Suppressor macrophage (primary cell): ENCODE results near the gene HELQ.
"Not testable (repeated sequence)": the region's sequence is repeated elsewhere in the genome, so short reads cannot be mapped to it uniquely, and the experiment has no call there.

Source experiments
- DNase-seq, 4 experiments: peaks; one replicate each; pipeline ENCODE4 v3.0.0-alpha.2; 2020 to 2022

Gene HELQ

DNA sequence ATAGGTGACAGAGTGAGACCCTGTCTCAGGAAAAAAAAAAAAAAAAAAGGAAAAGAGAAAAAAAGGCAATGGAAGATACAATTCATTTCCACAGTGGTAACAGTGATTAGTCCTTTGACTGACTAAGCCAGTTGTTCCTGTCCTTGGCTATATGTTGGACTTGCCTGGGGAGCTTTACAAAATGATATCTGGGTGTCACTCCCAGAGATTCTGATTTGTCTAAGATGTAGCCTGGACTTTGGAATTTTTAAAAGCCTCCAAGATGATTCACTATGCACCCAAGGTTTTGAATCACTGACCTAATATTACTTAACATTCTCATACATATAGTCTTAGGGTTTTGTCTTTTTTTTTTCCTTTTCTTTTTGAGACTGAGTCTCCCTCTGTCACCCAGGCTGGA, 16.9 kb downstream of the HELQ start:
- no peak for DNase-seq

DNA sequence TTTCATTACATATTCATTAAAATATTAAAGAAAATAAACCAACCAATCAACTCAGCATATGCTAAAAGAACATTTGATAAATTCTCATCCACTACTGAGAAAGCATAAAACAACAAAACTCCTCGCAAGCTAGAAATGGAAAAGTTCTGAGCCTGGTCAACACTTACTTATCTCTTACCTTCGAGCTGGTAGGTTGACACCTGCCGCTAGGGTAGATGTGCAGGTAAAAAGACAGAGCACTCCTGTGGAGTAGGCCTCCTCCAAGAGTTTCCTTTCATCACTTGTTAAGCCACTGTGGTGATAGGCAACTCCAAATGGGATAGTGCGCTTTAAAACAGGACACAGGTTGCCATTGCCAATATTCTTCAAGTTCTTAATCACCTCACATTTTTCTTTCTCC, 18.9 kb downstream of the HELQ start:
- DNase-seq, result no peak

DNA sequence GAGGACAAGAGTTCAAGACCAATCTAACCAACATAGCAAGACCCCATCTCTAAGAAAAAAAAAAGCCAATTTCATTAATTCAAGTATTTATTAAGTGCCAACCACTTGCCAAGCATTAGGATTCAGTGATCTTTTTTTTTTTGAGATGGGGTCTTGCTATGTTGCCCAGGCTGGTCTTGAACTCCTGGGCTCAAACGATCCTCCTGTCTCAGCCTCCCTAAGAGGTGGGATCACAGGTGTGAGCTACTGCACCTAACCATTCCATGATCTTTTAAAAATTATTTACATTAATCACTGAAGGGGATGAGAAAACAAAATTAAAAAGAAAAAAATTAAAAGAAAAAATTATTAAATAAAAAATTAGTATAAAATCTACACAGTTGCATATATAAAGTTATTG, 24.4 kb downstream of the HELQ start:
- no peak for DNase-seq

DNA sequence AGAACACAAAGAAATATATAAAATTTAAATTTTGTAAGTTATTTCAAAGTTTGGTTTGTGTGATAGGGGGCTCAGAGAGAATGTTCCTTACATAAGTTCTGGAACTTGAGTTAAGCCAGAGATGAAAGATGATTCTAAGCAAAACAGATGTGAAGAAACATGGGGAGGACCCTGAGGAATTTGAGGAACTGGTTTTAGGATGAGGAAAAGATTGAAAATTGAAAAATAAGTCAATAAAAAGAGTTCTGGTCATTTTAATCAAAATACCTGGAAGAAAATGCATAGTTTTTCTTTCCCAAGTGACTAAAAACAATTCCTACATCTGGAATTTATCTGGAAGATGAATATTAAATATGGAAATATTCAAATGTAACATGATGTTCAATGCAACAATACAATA, 37.4 kb downstream of the HELQ start:
- DNase-seq, result no peak

DNA sequence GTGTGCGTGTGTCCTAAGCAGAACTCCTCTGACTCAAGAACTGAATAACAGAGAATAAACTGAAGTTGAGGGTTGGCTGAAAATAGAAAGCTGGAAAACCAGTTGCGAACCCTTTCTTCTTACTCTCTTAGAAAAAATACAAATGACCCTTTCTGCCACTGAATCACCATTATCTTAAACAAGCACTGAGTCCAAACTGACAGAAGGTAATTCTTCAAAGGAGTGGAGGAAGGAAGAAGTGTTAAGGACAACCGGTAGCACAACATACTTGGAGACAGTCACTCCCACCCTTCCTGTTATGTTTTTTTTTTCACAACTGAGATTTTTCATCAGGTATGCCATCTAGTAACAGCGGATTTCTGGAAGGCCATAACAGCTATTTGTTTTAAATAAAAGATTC, 38.1 kb downstream of the HELQ start:
- no peak for DNase-seq

DNA sequence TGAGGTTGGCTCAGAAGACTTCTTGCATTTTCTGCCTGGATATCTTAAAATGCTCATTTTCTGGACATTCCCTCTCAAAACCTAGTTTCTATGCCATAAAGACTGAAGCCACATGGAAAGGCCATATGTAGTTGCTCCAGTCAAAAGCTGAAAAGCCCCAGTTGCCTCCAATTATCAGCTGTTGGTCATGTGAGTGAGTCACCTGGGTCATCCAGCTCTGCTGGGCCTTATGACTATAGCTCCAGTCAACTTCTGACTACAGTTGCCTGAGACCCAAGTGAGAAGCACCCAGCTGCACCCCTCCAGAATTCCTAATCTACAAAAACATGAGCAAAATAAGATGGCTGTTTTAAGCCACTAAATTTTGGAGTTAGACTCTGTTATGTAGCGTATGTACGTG, 41.9 kb downstream of the HELQ start:
- peak in 3 of 4 experiments; percentile 7 to 11 (median 8) for DNase-seq

DNA sequence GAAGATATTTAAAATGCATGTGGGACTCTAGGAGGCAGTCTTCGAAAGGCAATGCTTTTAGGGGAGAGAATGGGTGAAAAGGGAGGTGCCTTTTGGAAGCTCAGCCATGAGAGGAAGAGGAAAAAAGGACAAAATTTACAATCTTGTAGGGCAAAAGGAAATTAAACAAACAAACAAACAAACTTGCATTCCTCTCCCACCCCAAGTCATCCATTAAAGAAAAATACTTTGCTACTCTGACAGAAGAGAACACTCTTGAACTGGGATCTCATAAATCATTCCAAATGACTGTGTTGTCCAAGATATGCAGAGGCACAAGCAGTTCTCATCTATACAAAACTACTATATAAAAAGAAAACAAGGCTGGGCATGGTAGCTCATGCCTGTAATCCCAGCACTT, 46.7 kb downstream of the HELQ start:
- no peak for DNase-seq

DNA sequence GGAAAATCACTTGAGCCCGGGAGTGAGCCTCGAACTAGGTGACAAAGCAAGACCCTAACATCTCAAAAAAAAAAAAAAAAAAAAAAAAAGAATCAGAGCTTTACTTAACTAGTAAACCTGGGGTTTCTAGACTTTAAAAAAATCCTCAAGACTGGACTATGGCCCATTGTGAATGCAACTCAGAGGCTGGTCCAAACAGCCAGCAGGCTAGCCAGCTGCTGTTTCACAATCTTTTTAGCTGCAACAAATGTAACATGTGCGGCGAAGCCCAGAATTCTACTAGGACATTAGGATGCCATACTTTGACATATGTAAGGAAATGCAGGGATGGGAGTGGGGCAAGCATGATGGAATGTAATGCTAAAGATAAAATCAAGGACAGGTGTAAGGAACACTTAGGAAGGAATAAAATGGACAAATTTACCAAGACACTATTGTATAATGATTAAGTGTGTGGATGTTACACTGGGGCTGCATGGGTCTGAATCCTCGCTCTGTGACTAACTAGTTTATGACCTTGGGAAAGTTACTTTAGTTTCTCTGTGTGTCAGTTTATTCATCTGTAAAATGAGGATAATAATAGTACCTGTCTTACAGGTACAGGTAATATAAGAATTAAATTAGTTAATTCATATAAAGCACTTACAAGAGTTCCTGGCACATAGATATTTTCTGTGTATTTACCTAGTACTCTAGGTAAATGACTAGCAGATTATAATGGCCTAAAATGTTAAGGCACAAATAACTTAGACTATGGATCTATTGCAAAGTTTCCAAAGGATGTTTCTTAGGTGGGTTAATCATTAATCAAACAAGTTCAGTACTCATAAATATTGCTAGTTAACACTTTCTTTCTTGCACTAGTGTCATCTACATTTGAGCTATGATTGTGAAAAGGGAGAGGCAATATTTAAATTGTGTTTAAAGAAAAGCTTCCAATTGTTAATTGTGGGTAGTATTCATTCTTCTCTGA, 49.5 kb downstream of the HELQ start:
- DNase-seq, result no peak

DNA sequence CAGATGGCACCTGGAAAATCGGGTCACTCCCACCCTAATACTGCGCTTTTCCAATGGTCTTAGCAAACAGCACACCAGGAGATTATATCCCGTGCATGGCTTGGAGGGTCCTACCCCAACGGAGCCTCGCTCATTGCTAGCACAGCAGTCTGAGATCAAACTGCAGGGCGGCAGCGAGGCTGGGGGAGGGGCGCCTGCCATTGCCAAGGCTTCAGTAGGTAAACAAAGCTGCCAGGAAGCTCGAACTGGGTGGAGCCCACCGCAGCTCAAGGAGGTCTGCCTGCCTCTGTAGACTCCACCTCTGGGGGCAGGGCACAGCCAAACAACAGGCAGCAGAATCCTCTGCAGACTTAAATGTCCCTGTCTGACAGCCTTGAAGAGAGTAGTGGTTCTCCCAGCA, 57.5 kb downstream of the HELQ start:
- DNase-seq, result not testable (repeated sequence)

DNA sequence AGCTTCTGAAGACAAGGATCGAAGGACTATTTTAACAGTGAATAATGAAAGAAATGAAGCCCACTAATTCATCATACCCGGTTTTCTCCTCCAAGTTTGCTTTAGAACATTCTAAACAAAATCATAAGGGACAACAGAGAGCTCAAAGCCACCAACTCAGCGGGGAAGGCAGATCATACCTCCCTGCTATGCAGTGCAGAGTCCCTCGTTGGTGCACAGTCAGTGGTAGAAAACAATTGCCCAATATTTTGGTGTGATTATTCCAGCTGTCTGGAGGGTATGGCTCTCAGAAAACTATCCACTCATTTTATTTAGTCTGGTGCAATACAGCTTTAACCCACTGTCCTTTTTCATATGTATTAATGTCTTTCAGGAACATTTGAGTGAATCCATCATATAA, 61.7 kb downstream of the HELQ start:
- DNase-seq, result no peak

DNA sequence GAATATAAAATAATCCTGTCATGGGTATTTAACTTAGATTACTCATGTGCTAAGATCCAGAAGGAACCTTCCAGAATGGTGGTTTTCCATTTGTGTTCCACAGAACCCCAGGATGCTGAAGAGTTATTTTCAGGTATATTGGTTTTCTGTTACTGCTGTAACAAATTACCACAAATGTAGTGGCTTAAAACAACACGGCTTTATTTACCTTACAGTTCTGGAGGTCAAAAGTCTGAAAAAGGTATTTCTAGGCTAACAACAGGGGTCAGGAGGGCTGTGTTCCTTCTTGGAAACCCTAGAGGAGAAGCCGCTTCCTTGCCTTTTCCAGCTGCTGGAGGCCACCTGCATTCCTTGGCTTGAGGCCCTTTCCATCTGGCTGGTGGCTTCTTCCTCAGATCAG, 63.1 kb downstream of the HELQ start:
- DNase-seq, result no peak

DNA sequence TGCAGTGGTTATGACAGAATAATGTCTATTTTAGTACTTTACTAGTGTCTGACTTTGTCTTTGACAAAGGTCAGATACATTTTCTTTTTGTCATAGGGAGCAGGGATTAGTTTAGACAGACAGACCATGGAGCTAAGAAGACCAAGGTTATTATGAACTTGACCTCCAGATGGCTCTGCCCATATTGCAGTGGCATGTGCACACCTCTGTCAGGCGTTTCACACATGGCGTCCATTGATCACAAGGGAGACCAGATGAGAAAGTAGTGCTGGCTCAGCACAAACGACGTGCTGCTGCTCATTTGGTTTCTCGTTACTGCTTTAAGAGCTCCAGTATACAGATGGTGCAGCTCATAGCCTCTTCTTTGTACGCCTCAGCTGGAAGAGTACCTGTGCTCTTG, 64.7 kb downstream of the HELQ start:
- DNase-seq, result no peak

DNA sequence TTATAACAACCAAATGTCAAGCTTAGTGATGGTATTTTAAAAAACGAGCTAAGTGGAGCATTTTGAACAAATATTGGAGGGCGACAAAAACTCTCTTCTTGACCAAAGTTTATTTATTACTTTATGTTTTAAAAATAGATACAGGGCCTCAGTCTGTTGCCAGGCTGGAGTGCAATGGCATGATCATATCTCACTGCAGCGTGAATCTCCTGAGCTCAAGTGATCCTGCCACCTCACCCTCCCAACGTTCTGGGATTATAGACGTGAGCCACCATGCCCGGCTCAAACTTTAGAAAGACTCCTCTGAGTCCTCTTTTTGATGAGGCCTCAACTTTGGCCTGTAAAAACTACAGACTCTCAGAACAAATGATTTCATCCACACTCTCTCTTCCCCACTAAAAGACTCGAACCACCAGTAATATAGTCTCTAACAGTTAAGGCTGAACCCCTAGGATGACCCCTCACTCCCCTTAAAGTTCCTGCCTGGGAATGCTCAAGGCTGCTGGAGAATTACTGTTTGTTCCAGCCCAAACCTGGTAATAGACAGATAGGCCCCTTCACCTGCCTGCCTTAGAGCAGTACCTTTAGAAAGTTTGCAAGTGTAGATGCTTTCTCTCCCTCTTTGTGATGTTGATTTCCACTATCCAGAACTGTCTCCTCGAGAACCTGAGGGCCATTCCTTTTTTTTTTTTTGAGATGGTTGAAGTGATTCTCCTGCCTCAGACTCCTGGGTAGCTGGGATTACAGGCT, 65.7 kb downstream of the HELQ start:
- DNase-seq, result no peak

DNA sequence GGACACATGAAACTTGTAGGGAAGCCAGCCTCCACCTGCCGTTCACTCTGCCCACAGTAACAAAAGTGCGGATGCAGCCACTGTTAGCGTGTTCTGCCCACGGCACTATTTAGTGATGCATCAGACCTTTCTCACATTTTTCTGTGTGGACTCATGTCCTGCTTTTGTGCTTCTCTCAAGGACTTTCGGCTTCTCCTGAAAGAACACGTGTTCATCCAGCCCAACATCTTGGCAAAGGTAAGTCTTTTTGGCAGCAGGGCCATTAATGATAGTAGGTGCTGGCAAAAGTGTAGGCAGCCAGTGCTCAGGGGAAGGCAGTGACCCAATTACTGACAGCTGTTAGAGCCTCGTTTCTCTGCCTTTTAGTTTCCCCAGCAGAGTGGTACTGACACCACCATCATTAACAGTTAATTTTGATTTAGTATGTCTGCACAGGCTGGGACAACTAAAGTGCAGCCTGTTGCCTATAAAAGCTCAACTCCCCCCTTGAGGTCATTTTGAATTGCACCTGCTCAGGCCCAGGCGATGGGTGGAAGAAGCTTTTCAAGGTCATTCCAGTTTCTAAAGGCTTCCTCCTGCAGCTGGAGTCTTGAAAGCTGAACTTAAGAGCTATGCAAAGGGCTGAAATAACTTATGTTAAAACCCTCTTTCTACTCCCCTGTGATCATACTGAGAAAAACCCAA, 66.4 kb downstream of the HELQ start:
- DNase-seq, result no peak

DNA sequence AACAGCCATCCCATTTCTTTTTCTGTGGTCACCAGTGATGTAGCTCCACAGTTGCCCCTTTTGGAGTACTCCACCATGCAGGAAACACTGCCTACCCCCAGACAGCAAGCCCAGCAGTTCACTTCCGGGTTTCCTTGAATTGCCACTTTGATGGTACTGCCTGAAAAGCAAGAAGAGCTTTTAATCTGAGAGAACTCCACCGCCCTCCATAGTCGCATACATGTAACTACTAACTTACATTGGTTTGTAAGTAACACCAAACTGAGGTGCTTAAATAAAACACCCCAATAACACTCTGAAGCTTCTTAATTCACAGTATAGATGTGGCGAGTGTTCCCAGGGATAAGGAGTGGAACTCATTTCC, 67.3 kb downstream of the HELQ start:
- peak in 3 of 4 experiments; percentile 18 to 30 (median 25) for DNase-seq

DNA sequence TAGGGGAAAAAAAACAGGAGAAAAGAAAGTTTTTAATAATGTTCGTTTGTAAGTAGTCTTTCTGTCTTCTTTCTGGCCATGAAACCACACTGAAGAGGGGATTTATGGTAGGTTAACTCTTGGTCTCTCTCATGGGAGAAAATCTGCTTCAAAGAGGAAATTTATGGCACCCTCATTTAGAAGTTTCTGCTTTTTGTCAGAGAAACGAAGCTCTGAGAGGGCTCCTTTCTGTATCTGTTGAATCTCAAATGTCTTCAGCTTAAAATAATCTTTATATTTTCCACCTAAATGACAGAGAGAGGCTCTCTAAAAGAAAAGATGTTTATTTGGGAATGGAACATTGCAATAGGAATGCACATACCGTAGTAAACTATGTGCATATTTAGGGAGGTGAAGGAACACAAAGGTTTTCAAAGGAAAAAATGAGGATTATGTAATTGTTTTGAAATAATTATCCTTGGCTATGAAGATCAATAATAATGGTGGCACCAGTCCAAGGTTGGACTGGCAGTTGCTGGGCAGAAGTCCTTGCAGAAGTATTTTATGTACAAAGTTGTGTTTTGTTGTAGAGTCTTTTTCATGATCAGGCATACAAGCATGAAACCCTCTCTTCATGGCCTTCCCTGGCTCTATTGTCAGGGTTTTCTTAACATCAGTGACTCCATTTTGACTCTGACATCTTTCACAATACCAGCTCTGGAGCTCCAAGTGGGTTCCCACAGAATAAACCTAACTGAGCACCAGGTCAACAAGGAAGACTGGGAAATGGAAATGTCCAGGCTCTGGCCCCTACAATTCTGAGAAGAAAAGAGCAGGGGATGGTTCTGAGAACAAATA, 67.9 kb downstream of the HELQ start:
- DNase-seq, result no peak

DNA sequence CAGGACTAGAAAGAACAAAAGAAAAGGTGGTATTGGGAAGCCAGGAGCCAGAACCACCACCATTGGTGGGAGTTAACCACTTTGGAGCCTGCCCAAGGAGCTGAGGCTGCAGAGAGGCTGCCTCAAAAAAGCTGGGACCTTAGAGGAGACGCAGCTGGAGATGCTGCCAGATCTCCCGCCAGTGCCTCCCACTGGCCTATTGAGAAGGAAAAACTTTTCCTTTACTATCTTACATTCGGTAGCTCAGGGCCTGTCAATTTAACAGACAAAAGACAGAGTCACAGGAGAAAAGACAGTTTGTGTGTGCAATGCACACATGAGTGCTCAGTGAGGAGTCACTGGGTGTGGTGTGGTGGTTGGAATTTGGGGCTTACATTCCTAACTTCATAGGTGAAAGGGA, 68.6 kb downstream of the HELQ start:
- no peak for DNase-seq

DNA sequence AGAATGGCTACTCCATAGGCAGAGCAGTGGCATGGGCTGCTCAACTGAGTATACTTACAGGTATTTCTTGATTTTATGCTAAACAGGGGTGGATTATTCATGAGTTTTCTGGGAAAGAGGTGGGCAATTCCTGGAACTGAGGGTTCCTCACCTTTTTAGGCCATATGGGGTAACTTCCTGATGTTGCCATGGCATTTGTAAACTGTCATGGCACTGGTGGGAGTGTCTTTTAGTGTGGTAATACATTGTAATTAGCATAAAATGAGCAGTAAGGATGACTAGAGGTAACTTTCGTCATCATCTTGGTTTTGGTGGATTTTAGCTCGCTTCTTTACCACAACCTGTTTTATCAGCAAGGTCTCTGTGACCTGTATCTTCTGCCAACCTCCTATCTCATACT, 72.8 kb downstream of the HELQ start:
- no peak for DNase-seq

DNA sequence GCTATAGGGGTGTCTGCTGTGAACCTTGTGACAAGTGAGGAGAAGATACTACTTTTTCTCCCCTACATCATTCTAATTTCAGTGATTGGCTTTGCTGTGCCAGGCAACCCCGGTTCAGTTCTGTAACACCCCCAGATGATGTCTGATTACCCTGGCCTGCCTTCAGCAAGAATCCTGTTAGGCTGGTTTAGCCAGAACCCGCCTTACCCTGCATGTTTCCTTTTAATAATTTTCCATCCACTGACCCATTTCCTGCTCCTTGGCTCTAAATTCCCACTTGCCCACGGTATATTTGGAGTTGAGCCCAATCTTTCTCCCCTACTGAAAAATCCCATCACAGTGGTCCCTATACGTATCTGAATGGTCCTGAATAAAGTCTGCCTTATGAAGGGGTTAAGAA, 74.5 kb downstream of the HELQ start:
- no peak for DNase-seq

DNA sequence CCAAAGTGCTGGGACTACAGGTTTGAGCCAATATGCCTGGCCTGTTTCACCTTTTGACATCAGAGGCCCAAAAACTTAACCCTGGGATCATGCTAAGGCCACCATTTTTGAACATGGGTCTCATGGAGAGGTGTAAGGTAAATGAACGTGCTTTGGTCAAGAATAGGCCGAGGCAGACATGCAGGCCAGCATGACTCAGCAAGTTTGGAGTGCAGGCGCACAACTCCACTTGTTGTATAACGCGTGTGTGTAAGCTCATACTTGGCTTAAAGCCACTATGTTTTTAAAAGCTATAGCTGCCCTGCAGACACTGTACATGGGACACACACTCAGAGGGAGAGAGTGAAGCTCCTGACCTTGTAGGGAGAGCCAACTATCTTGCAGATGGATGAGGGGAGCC, 77.2 kb downstream of the HELQ start:
- DNase-seq, result no peak

DNA sequence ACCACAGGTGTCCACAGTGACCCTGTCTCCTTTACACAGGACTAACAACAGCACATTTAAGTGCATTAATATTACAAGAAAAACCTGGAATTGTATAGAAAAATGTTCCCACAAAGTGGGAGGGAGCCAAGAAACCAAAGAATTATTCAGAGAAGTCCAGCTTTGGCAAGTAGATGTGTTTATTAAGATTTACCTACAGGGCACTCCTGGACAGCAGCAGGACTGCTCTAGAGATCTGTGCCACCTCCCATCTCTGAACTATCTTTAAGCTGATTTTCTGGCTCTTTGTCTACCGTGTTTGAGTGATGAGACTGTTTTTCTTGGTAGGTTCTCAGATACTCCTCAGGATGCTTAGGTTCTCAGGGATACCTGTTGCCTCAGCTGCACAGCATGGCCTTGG, 82.7 kb downstream of the HELQ start:
- DNase-seq, result no peak

DNA sequence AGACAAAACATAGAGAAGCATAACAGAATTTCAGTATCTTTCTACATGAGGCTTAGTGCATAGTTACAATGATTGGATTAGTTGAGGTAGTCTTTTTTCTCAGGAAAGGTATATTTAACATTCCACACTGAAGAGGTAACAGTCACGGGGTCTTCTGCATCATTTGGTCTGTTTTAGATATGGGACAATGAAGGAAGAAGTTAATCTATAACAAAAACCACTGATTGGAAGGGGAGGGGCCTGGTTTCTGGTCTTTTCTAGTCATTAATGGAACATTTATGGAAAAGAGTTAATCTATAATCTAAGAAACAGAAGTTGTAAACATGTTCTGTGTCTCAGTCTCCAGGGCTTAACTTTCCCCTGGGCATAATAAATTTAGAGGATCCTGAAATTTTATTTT, 83.7 kb downstream of the HELQ start:
- no peak for DNase-seq

DNA sequence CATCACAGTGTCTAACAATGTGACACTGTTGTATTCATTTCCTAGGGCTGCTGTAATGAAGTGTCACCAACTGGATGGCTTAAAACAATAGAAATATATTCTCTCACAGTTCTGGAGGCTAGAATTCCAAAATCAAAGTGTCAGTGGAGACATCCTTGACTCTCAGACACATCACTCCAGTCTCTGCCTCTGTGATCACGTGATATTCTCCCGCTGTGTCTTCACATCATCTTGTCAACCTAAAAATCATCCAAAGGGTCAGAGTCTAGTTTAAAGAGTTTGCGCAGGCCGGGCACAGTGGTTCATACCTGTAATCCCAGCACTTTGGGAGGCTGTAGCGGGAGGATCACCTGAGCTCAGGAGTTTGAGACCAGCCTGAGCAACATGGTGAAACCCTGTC, 84.4 kb downstream of the HELQ start:
- DNase-seq, result no peak
